Purkinje cell (primary cell): ENCODE data around the gene CCNB1. TPM values are rescaled to one million over a fixed set of nuclear protein-coding genes. Genes with fewer than 3 reads are reported as not detected.

Source experiments
- polyA plus RNA-seq: library from polyadenylated mRNA; unstranded; fragments of >200 nt; fragmentation: Nextera tagmentation; gene quantifications from 2 replicates; pipeline ENCODE4 v1.2.1, GENCODE V29; 2014

Gene CCNB1
- 33.9 and 52.2 TPM in 2 replicates for polyA plus RNA-seq

DNA sequence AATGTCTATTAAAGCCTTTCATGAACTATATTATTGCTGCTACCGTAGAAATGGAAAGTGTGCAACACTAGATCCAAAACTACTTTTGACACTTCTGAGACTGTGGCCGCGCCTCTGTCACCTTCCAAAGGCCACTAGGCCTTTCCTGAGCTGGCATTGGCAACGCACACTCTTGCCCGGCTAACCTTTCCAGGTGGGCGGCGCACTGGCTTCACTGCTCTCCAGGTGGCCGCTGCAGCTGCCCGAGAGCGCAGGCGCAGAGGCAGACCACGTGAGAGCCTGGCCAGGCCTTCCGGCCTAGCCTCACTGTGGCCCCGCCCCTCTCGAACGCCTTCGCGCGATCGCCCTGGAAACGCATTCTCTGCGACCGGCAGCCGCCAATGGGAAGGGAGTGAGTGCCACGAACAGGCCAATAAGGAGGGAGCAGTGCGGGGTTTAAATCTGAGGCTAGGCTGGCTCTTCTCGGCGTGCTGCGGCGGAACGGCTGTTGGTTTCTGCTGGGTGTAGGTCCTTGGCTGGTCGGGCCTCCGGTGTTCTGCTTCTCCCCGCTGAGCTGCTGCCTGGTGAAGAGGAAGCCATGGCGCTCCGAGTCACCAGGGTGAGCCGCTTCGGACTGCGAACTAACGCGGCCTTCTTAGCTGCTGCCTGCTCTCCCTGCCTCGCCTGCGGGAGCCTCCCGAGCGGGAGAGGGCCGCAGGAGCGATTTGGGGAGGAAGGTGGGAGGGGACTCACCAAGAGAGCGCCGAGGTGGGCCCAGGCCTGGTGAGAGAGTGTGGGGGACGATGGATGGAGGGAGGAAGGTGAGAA is at the start of gene CCNB1:
CCNB1 (plus strand) TSS at position 465 of the 807 bp plus-strand sequence; CDS start at position 578, 113 bp downstream.

DNA sequence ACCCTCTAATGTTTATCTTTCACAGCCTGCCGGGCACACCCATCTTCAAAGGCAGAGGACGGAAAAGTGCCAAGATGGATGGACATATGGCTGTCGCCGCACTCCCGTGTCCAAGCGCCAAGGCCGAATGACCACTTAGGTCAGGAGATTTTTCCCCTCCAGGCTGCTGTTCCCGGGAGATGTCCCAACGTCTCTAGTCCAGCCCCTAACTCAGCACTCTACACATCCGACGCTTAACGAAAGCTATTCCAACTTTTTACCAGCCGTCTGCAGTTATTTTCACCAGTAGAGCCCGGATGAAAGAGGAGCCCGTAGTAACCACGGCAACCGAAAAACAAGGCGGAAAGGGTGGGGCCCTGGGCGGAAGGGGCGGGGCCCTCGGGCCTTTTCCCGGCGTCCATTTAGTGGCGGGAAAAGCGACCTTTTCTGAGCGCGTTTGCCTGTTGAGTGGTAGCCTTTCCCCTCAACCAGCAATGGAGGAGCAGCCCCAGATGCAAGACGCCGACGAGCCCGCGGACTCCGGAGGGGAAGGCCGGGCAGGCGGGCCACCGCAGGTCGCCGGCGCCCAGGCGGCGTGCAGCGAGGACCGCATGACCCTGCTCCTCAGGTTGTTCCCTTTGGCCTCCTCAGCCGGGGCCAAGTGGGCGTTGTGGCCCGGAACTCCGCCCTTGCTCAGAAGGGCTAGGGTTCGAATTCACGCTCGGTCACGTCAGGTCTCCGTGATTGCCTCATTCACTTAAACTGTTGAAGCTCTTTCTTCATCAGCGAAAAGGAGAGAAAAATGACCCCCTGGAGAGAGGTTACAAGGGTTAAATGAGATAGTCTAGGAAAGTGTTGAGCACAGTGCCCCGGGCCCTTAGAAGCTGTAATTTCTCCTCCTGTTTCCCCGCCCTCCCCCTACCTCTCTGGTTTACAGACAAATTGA is 22.5 kb downstream of the CCNB1 start, which contains the start of gene CENPH:
CENPH (plus strand) TSS at position 422 of the 925 bp plus-strand sequence; CDS start at position 474, 52 bp downstream.

Other genes starting within 250 kb of the CCNB1 start
- gene SLC30A5, start 73.1 kb upstream of the CCNB1 start, polyA plus RNA-seq, result 58.1 and 111 TPM in 2 replicates
- 0.24 and 2.6 TPM in 2 replicates for gene CENPH, start 22.4 kb downstream of the CCNB1 start, polyA plus RNA-seq
- gene CDK7, start 67.7 kb downstream of the CCNB1 start, polyA plus RNA-seq, result 90.1 and 138 TPM in 2 replicates
- gene CCDC125, start 165.7 kb downstream of the CCNB1 start, polyA plus RNA-seq, result 34.2 and 37.3 TPM in 2 replicates
- 484 and 514 TPM in 2 replicates for gene AK6, start 202.4 kb downstream of the CCNB1 start, polyA plus RNA-seq
- 486 and 506 TPM in 2 replicates for gene TAF9, start 202.4 kb downstream of the CCNB1 start, polyA plus RNA-seq
- gene RAD17, start 202.7 kb downstream of the CCNB1 start, polyA plus RNA-seq, result 17.5 and 23.2 TPM in 2 replicates
- gene MARVELD2, start 248.0 kb downstream of the CCNB1 start, polyA plus RNA-seq, result 0.66 TPM in 1 of 2 replicates, not detected in the other